CD4-positive, CD25-positive, alpha-beta regulatory T cell (primary cell): Measurements from ENCODE around the gene CAPRIN1. TPM values are rescaled to one million over a fixed set of nuclear protein-coding genes. Genes with fewer than 3 reads are reported as not detected.

ENCODE experiments used
- ATAC-seq, 2 donors: fragments of 150-1000 bp; cut with Tn5 transposase; one replicate each; pipeline ENCODE4 v1.10.0; 2021; ENCODE audit warnings: low read depth in 2 of 2, moderate number of reproducible peaks in 2 of 2, moderate library complexity in 1 of 2
- DNase-seq, 3 donors: peaks; one replicate each; pipeline versions ENCODE4 v3.0.0 to v3.0.0-alpha.2; 2012 to 2022; ENCODE audit warnings: mixed read lengths in 1 of 3
- H3K27ac ChIP-seq: one replicate; pipeline ENCODE4 v1.7.0; 2013; ENCODE audit warnings: mild to moderate bottlenecking, low read length; ENCODE audit not compliant: insufficient read depth, poor library complexity, severe bottlenecking
- H3K27me3 ChIP-seq: one replicate; pipeline ENCODE4 v1.7.0; 2013; ENCODE audit warnings: low read length; ENCODE audit not compliant: control insufficient read depth, insufficient read depth
- H3K36me3 ChIP-seq: one replicate; pipeline ENCODE4 v1.7.0; 2013; ENCODE audit warnings: mild to moderate bottlenecking, low read length, moderate library complexity; ENCODE audit not compliant: control insufficient read depth, insufficient read depth
- H3K4me1 ChIP-seq: 2 replicates; pipeline ENCODE4 v1.7.0; 2013; ENCODE audit warnings: mild to moderate bottlenecking, low read length; ENCODE audit not compliant: insufficient read depth, control insufficient read depth, poor library complexity, severe bottlenecking
- H3K4me3 ChIP-seq: one replicate; pipeline ENCODE4 v1.7.0; 2013; ENCODE audit warnings: low read depth, mild to moderate bottlenecking, low read length, moderate library complexity
- H3K9me3 ChIP-seq, 2 experiments: 1 replicate in 1 of 2; 2 replicates in 1 of 2; pipeline ENCODE4 v1.7.0; 2013; ENCODE audit warnings: low read length in 2 of 2, mild to moderate bottlenecking in 1 of 2, moderate library complexity in 1 of 2; ENCODE audit not compliant: control insufficient read depth in 2 of 2
- H3K27ac Mint-ChIP-seq, 3 donors: one replicate each; pipeline ENCODE4 v1.8.0; 2020 to 2022; ENCODE audit warnings: mild to moderate bottlenecking in 3 of 3, mixed read lengths in 3 of 3, moderate library complexity in 2 of 3
- H3K27me3 Mint-ChIP-seq: one replicate; pipeline ENCODE4 v1.8.0; 2022; ENCODE audit warnings: mild to moderate bottlenecking, mixed read lengths
- H3K36me3 Mint-ChIP-seq: one replicate; pipeline ENCODE4 v1.8.0; 2020; ENCODE audit warnings: mixed read lengths
- H3K4me1 Mint-ChIP-seq, 4 donors: one replicate each; pipeline ENCODE4 v1.8.0; 2020 to 2022; ENCODE audit warnings: mixed read lengths in 4 of 4, mild to moderate bottlenecking in 1 of 4
- H3K4me3 Mint-ChIP-seq, 4 donors: one replicate each; pipeline ENCODE4 v1.8.0; 2020 to 2022; ENCODE audit warnings: mild to moderate bottlenecking in 4 of 4, mixed read lengths in 4 of 4, moderate library complexity in 3 of 4
- H3K9me3 Mint-ChIP-seq, 7 donors: one replicate each; pipeline ENCODE4 v1.8.0; 2020 to 2022; ENCODE audit warnings: mixed read lengths in 7 of 7, mild to moderate bottlenecking in 3 of 7, moderate library complexity in 2 of 7
- polyA plus RNA-seq, 4 donors: library from polyadenylated mRNA; unstranded; fragments of 300-500 nt; fragmentation: Illumina TruSeq; gene quantifications; one replicate each; pipeline ENCODE4 v1.2.3, GENCODE V29; 2021
- total RNA-seq: library from RNA; stranded (reverse); gene quantifications from one replicate; pipeline ENCODE4 v1.2.3, GENCODE V29; 2022

The CAPRIN1 gene
- total and polyA plus RNA-seq, 5 donors from 2014 or later, result 83.4 to 132 (median 108) TPM

DNA sequence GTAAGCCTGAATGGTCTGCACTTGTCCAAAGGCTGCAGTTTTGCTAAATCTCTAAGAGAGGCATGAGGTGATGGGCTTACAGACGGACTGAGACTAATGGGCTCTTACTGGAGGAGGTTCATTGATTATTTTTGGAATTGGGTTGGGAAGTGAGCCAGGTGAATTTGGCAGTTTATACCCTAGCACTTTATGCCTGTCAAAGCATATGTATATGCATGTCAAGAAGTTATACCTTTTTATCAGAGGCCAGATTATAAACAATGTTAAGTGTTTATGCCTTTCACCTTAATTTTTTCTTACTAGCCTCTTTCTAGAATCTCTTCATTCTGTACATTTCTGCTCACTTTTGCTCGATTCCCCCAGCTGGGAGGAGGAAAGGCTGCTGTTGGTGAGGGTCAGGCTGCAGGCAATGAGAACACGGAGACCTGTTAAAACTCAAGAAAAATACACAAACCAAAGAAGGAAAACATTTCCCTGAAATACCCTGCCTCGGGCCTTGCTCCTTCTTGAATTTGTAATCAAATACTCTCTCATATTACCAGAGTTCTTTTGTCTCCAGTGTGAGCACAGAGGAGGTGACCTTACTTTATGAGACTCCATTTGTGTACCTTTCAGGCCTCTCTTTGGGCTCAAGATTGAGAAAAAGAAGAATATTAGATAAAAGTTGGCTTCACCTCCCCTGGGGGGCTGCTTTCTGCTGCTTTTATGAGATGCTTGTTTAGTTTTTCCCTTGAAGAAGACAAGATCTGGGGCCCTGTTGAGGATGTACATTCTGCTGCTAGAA lies 73.5 kb downstream of the CAPRIN1 start:
- Mint-ChIP-seq H3K36me3 (peaks cover 69% of the 10 kb centered on the region), H3K27me3 (no peaks in the 10 kb centered on the region), H3K9me3 (no peaks in the 10 kb centered on the region), H3K4me1 (peaks cover 4 to 8% (median 5%) of the 10 kb centered on the region in 4 donors), H3K4me3 (no peak overlapping the region), H3K27ac (peak overlapping the region in 1 of 3 donors; percentile 31)
- DNase-seq, result no peak
- no peak overlapping the region for H3K4me3 ChIP-seq
- no peaks in the 10 kb centered on the region for H3K27me3 ChIP-seq
- no peaks in the 10 kb centered on the region for H3K4me1 ChIP-seq
- H3K27ac ChIP-seq, result no peak overlapping the region
- ATAC-seq, result no peak
- H3K9me3 ChIP-seq, result no peaks in the 10 kb centered on the region
- H3K36me3 ChIP-seq, result peaks cover 81% of the 10 kb centered on the region

DNA sequence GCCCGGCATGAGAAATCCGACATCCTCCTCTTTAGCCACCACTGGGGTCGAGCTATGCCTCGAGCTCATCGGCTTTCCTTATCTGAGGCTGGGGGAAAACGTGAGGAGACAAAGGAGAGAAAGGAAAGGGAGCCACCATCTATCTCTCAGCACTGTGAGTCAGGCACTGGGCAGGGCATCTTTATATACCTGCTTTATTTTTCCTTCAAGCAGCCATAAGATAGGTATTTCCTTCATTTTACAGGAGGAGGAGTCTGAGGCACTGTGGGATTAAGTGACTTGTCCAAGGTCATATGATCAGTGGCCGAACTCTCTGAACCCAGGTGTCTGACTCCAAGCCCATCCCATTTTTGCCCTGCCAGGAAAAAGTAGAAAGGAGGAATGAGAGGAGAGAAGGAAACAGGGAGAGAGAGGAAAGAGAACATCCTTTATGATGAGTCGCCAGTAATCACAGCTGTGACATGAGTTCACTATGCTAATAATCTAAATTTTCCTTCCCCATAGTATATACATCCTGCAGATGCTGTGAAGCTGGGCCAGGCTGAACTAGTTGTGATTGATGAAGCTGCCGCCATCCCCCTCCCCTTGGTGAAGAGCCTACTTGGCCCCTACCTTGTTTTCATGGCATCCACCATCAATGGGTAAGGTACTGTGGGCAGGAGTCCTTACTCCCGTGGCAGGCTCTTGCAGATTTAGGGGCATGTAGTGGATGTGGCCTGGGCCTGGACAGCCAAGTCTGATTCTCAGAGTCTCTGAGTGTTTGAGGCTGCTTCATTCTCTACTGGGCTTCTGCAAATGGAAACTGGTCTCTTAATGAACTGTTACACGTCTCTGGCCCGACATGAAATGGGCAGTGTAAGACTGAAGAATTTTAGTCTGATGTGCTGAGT lies 75.7 kb downstream of the CAPRIN1 start:
- Mint-ChIP-seq H3K27ac (peak overlapping the region in 1 of 3 donors; percentile 12), H3K9me3 (no peaks in the 10 kb centered on the region), H3K4me3 (no peak overlapping the region), H3K27me3 (no peaks in the 10 kb centered on the region), H3K36me3 (peaks cover 69% of the 10 kb centered on the region), H3K4me1 (peaks cover 0 to 4% (median 3%) of the 10 kb centered on the region in 4 donors)
- Histone ChIP-seq H3K4me3 (no peak overlapping the region), H3K27me3 (no peaks in the 10 kb centered on the region), H3K4me1 (no peaks in the 10 kb centered on the region), H3K36me3 (peaks cover 84% of the 10 kb centered on the region), H3K27ac (no peak overlapping the region), H3K9me3 (no peaks in the 10 kb centered on the region)
- ATAC-seq (no peak), DNase-seq (no peak)

DNA sequence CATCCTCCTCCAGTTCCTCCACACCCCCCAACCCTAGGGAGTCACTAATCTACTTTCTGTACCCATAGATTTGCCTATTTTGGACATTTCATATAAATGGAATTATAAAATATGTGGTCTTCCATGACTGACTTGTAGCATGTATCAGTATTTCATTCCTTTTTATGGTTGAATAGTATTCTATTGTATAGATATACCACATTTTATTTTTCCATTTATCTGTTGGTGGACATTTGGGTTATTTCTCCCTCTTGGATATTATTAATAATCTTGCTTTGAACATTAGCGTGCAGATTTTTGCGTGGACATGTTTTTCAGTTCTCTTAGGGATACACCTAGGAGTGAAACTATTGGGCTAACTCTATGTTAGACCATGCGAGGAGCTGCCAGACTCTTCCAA lies 77.3 kb downstream of the CAPRIN1 start:
- Histone ChIP-seq H3K27me3 (no peaks in the 10 kb centered on the region), H3K4me1 (no peaks in the 10 kb centered on the region), H3K27ac (no peak overlapping the region), H3K4me3 (no peak overlapping the region), H3K36me3 (peaks cover 83% of the 10 kb centered on the region), H3K9me3 (no peaks in the 10 kb centered on the region)
- ATAC-seq (no peak), DNase-seq (no peak)
- peaks cover 0 to 4% (median 2%) of the 10 kb centered on the region in 4 donors for H3K4me1 Mint-ChIP-seq
- H3K9me3 Mint-ChIP-seq, result no peaks in the 10 kb centered on the region
- H3K27me3 Mint-ChIP-seq, result no peaks in the 10 kb centered on the region
- H3K4me3 Mint-ChIP-seq, result no peak overlapping the region
- H3K27ac Mint-ChIP-seq, result no peak overlapping the region
- H3K36me3 Mint-ChIP-seq, result peaks cover 69% of the 10 kb centered on the region

DNA sequence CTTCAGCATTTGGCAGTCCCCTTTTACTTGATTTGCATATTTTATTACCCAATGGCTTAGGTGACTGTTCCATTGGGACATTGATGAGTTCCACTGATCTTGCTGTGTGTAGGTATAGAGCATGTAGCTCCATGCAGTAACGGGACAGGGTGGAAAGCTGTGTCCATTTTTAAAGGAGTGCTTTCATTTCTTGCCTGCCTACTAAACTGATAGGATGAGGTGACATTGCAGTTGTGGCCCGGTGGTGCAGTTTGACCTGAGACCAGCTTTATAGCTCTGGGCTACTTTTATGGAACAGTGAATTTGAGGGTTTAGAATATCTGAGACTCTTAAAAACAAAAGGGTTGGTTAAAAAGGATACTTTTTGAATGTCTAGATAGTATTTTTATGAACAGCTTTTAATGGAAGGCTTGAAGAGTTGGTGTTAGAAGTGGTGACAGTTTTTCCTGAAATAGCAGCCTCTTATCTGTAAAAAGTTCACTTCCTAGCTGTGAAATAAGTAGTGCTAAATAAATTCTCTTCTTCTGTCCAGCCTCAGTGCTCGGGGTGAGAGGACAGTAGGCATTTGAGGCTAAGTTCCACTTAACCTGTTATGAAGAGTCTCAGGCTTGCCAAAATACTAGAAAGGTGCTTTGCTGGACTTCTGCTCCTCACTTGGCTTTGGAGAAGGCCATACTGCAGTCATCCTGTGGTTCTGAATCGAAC lies 80.9 kb downstream of the CAPRIN1 start:
- H3K27ac Mint-ChIP-seq, result peak overlapping the region in 1 of 3 donors; percentile 12
- no peaks in the 10 kb centered on the region for H3K27me3 Mint-ChIP-seq
- DNase-seq, result no peak
- H3K9me3 Mint-ChIP-seq, result no peaks in the 10 kb centered on the region
- ATAC-seq, result no peak
- no peaks in the 10 kb centered on the region for H3K4me1 ChIP-seq
- H3K36me3 Mint-ChIP-seq, result peaks cover 61% of the 10 kb centered on the region
- no peaks in the 10 kb centered on the region for H3K27me3 ChIP-seq
- H3K4me1 Mint-ChIP-seq, result peaks cover 0 to 9% (median 0%) of the 10 kb centered on the region in 4 donors
- no peak overlapping the region for H3K4me3 ChIP-seq
- H3K36me3 ChIP-seq, result peaks cover 80% of the 10 kb centered on the region
- H3K27ac ChIP-seq, result no peak overlapping the region
- H3K9me3 ChIP-seq, result no peaks in the 10 kb centered on the region
- no peak overlapping the region for H3K4me3 Mint-ChIP-seq

DNA sequence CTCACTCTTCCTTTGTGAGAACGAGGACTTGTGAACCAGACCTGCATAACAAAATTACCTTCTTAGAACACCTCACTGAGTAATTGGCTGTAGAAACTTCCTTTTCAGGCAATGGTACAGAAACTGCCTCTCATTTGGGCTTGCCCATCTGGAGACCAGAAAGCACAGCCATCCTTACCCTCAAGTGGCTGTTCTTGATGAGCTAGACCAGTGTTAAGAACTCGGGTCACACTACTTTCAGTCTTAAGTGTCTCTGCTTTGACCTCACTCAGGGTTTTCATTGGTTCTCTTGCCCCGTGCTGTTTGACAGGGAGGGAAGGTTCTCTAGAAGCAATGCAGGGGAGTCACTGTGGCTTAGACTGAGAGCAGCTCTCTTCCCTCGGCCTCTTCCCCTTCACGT lies 83.2 kb downstream of the CAPRIN1 start:
- Histone ChIP-seq H3K9me3 (no peaks in the 10 kb centered on the region), H3K27ac (no peak overlapping the region), H3K4me3 (no peak overlapping the region), H3K27me3 (no peaks in the 10 kb centered on the region), H3K4me1 (no peaks in the 10 kb centered on the region), H3K36me3 (peaks cover 84% of the 10 kb centered on the region)
- Mint-ChIP-seq H3K36me3 (peaks cover 65% of the 10 kb centered on the region), H3K4me1 (peaks cover 0 to 5% (median 2%) of the 10 kb centered on the region in 4 donors), H3K27ac (peak overlapping the region in 1 of 3 donors; percentile 31), H3K4me3 (no peak overlapping the region), H3K27me3 (no peaks in the 10 kb centered on the region), H3K9me3 (no peaks in the 10 kb centered on the region)
- DNase-seq (no peak), ATAC-seq (no peak)

DNA sequence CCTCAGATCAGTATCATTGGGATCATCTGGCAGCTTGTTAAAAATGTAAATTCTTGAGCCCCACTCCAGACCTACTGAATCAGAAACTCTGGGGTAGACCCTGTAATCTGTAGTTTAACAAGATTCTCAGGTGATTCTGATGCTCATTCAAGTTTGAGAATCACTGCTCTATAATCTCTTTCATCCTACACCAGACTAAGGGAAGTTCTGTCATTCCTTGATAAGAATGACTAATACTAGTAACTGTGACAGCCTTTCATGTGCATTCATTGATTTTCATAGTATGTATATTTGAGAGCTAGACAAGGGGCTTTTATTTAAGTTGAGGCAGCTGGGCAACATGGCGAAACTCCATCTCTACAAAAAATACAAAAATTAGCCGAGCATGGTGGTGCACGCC lies 83.9 kb downstream of the CAPRIN1 start:
- no peaks in the 10 kb centered on the region for H3K4me1 ChIP-seq
- H3K27ac ChIP-seq, result no peak overlapping the region
- peaks cover 0 to 5% (median 2%) of the 10 kb centered on the region in 4 donors for H3K4me1 Mint-ChIP-seq
- ATAC-seq (no peak), DNase-seq (no peak)
- no peaks in the 10 kb centered on the region for H3K9me3 Mint-ChIP-seq
- peak overlapping the region in 2 of 3 donors; percentile 39 to 71 for H3K27ac Mint-ChIP-seq
- no peaks in the 10 kb centered on the region for H3K27me3 ChIP-seq
- peaks cover 85% of the 10 kb centered on the region for H3K36me3 ChIP-seq
- H3K9me3 ChIP-seq, result no peaks in the 10 kb centered on the region
- no peak overlapping the region for H3K4me3 ChIP-seq
- H3K27me3 Mint-ChIP-seq, result no peaks in the 10 kb centered on the region
- peaks cover 59% of the 10 kb centered on the region for H3K36me3 Mint-ChIP-seq
- no peak overlapping the region for H3K4me3 Mint-ChIP-seq

DNA sequence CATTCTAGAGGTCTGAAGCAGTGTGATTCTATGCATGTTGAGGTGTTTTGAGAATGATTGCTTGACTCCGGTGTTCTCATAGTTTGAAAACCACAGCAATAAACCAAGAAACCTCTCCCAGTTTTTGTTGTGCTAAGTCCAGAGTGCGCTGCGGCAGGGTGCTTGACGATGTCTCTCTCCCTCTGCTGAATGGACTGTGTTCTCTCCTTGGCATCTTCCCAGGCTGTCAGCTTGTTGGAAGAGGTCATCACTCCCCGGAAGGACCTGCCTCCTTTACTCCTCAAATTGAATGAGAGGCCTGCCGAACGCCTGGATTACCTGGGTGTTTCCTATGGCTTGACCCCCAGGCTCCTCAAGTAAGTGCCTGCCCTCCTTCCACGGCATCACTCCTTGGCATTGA lies 84.9 kb downstream of the CAPRIN1 start:
- Histone ChIP-seq H3K27me3 (no peaks in the 10 kb centered on the region), H3K9me3 (no peaks in the 10 kb centered on the region), H3K36me3 (peaks cover 85% of the 10 kb centered on the region), H3K4me1 (no peaks in the 10 kb centered on the region), H3K4me3 (no peak overlapping the region), H3K27ac (no peak overlapping the region)
- Mint-ChIP-seq H3K4me3 (no peak overlapping the region), H3K27me3 (no peaks in the 10 kb centered on the region), H3K27ac (peak overlapping the region in 1 of 3 donors; percentile 69), H3K4me1 (peaks cover 0 to 5% (median 2%) of the 10 kb centered on the region in 4 donors), H3K36me3 (peaks cover 62% of the 10 kb centered on the region), H3K9me3 (no peaks in the 10 kb centered on the region)
- no peak for DNase-seq
- ATAC-seq, result no peak
